HG02884 (cell line): ENCODE results near the gene CDC42BPA.

ENCODE experiments used
- ATAC-seq: cut with Tn5 transposase; IDR thresholded peaks from one replicate; pipeline ENCODE4 v1.9.1; 2021; ENCODE audit warnings: mild to moderate bottlenecking, moderate library complexity; ENCODE audit not compliant: unreplicated experiment

CDC42BPA gene

DNA sequence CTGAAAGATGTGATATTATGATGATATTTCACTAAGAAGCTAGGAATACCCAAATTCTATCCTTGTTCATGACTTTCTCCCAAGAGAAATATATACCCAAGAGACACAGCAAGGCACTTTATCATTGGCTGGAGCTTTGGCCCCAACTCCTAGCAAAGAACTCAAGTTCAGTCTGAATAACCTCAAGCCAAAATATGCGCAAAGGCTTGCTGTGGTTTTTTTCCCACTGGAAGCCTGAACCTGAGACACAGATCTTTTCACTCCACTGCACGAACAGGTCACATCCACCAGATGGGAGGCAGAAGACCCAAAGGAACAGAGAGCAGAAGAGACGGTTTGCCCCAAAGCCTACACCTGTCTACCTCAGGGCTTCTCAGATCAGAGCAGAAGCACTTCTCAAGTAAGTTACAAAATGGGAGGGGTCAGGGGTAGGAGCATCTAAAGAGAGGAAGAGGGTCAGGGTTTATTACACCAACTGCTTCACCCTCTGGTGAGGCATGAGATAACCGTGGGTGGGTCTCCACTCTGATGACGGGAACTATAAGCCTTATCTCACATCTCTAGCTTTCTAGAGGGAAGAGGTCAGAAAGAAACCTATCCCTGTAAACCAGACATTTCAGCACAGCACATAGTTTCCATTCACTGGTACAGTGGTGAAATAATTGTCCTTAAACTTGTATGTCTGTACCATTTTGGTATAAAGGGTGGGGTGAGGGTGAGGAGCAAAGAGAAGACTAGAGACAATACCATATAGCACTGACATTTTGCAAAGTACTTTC, 17.1 kb upstream of the CDC42BPA start:
- ATAC-seq = no peak

- no peak for ATAC-seq
Observed at GRCh38 chr1:227333423-227333822, 15.1 kb upstream of the CDC42BPA start.

- ATAC-seq = no peak
Observed at GRCh38 chr1:227330279-227331076, 12.2 kb upstream of the CDC42BPA start.

GRCh38 chr1:227328405-227329019, 10.2 kb upstream of the CDC42BPA start:
- no peak for ATAC-seq

DNA sequence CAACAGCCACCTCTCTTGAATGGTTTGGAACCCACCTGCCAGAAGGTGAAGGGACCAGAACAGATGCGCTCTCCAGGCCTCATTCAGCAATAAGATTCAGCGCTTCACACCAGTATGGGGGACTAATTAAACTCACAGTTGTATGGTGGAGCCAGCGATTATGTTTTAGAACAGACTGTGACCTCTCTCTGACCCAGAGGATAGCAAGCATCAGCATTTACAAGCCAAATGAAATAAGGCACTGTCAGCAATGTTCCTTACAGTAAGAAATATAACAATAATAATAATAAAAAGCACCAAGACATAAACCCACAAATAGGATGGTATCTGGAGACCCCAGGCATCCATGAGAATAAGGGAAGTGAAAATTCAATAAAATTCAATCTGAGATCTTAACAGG, 6.9 kb upstream of the CDC42BPA start:
- no peak for ATAC-seq

DNA sequence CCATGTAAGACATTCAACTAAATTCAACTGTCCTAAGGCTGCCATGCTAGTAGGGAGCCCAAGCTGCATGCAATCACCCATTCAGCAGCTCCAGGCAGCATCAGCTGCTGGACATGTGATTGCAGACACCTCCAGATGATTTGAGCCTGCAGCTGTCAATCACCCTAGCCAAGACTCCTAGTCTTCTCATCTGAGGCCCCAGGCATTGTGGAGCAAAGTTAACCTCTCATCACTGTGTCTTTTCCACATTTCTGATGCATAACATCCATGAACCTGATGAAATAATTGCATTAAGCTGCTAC, 5.6 kb upstream of the CDC42BPA start:
- no peak for ATAC-seq

- no peak for ATAC-seq
Observed at GRCh38 chr1:227323171-227323966, 5.1 kb upstream of the CDC42BPA start.

DNA sequence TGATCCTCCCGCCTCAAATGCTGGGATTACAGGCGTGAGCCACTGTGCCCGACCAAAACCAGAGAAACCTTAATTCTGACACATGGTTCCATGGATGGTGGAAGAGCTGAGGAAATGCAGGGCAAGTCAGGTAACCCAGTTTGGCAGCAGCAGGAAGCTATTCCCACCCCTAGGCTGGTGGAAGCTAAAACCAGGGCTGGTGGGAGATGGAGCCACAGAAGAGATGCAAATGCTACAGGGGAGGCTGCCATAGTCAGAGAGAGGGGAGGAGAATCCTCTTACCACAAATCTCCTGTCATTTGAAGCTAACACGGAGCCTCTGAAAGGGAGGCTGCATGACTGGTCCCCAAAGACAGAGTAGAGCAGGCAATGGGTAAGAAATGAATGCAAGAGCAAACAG, 4.1 kb upstream of the CDC42BPA start:
- no peak for ATAC-seq

DNA sequence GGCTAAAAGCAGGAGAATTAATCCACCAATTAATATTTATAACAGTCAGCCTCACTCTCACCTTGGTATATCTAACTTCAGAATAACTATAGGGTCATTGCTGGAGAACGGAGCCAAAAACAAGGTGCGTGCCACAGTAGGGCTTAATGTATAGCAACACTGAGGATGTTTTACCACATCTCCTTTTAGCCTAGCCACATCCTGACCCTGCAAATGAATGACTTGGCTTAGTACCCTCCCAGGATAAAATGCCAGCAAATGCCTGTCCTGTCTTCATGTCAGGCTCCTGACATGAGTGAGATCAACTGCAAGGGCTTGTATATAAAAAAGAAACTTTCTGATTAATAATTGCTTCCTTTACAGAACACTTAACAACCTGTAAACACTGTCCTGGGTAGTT, 2.7 kb upstream of the CDC42BPA start:
- no peak for ATAC-seq

GRCh38 chr1:227320476-227320875, 2.2 kb upstream of the CDC42BPA start:
- ATAC-seq = no peak

DNA sequence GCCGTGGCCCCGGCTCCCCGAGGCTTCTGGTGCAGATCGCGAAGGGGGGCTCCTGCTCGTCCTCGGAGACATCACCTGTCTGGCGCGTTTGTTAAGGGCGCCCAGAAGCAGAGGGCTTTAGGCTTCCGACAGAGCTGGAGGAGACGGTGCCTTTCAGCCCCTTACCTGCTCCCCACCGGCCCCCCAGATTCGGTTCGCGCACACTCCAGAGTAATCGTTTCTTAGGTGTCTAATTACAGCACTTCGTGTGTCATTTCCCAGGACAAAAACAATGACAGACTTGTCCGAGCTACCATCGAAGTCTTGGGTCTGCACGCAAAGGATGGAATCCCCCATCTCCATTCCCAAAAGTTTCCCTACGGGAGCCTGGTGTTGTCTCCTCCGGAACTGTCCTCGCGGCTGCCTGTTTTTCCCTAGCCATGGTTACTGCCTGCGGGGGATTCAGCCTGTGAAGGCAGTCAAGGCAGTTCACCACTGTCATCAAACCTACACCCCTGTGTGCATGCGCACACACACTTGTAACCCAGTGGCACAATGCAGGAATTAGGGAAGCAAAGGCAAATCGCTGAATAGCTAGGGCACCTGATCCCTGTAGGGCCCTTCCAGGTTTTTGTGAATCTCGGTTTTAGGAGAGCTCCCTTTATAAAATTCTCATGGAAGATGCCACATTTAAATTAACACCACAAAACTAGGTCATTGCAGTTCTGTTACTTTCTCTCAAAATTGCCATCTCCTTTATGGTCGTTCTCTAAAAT, 738 bp upstream of the CDC42BPA start:
- no peak for ATAC-seq

DNA sequence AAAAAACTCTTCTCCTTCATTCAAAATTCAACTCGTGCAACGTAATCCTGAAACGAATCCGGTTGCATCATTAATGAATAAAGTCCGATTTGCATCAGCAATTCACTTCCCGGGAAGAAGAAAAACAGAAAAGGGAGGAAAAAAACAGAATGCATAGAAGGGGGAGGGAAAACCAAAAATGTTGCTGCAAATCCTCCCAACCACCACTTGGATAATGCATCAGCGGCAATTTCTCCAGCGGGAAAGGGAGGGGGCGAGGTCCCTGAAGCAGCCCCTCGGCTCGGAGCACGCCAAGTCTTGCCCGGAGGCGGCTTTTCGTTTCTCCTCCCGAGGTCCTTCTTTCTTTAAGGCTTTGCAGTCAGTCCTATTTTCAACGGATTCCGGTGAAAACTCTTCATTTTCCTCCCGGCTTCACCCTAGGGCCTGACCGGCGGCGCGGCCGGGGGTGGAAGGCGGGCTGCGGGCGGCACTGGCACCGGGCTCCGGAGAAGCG, 723 bp downstream of the CDC42BPA start:
- ATAC-seq = no peak

GRCh38 chr1:227317011-227317451, 1.3 kb downstream of the CDC42BPA start:
- no peak for ATAC-seq

- no peak for ATAC-seq
Observed at GRCh38 chr1:227316456-227316855, 1.8 kb downstream of the CDC42BPA start.

- ATAC-seq = no peak
Observed at GRCh38 chr1:227315629-227316346, 2.5 kb downstream of the CDC42BPA start.

GRCh38 chr1:227314014-227314848, 4.1 kb downstream of the CDC42BPA start:
- ATAC-seq = no peak

DNA sequence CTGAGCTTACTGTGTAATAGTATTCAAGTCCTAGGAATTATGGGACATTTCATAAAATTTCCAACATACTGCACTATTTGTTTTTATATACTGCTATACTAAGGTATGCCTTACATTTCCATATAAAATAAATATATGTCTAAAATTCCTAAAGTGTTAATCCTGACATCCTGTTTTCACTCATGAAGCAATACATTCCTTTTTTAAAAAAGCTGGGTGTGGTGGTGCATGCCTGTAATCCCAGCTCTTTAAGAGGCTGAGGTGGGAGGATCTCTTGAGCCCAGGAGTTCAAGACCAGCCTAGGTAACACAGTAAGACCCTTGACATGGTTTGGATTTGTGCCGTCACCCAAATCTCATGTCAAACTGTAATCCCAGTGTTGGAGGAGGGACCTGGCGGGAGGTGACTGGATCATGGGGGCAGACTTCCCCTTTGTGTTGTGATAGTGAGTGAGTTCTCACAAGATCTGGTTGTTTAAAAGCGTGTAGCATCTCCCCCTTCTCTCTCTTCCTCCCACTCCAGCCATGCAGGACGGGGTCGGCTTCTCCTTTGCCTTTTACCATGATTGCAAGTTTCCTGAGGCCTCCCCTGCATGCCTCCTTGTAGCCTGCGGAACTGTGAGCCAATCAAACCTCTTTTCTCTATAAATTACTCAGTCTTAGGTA, 5.8 kb downstream of the CDC42BPA start:
- ATAC-seq = no peak

GRCh38 chr1:227311389-227312001, 6.8 kb downstream of the CDC42BPA start:
- no peak for ATAC-seq
